ENCODE data around the gene CDKN1C.

DNA sequence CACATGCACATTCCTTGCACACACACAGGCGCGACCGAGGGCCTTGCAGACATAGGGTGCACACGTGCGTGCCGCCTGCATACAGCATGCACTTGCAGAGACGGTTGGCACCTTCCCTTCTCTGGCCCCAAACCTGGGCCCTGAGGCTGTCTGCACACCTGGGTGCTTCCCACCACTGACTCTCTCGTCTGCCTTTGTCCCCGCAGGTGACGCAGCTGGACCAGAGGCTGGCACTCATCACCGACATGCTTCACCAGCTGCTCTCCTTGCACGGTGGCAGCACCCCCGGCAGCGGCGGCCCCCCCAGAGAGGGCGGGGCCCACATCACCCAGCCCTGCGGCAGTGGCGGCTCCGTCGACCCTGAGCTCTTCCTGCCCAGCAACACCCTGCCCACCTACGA is 38.0 kb downstream of the CDKN1C start:
- no peak for TF ChIP-seq EP300 (IDR thresholded peaks at IDR 0.05; ENCODE audit: borderline replicate concordance in 1 of 2, low read depth in 2 of 2, low read length in 2 of 2)
- TF ChIP-seq POLR2AphosphoS5 (IDR thresholded peaks at IDR 0.05; ENCODE audit: low read depth, low read length), result no peak
- TF ChIP-seq TCF12 (IDR thresholded peaks at IDR 0.05; ENCODE audit: low read depth, low read length), result no peak

Measured in H1 (cell line).